ENCODE results near the gene SYT3.

The SYT3 gene

GRCh38 chr19:50649433-50650391 lies 10.0 kb upstream of the SYT3 start, which contains the start of gene C19orf81:
Gene C19orf81, plus strand, starts transcription at chr19:50649445. Its CDS starts 0 bp downstream, at chr19:50649445.
- H3K27ac ChIP-seq, result no peak within 1 kb of the TSS
- TF ChIP-seq CTCF (conservative IDR thresholded peaks at IDR 0.05; ENCODE audit: low read depth), result no peak
- DNase-seq (ENCODE audit: low spot score), result no peak
- CTCF ChIA-PET, result no interaction called here
- POLR2A ChIA-PET (ENCODE audit: low non-redundant PET), result no interaction called here

- no peak for DNase-seq (ENCODE audit: low spot score)
- POLR2A ChIA-PET (ENCODE audit: low non-redundant PET), result no interaction called here
- CTCF ChIA-PET, result no interaction called here
- no peak overlapping the region for H3K27ac ChIP-seq
- TF ChIP-seq CTCF (conservative IDR thresholded peaks at IDR 0.05; ENCODE audit: low read depth), result no peak
These were observed 9.0 kb upstream of the SYT3 start for GRCh38 chr19:50648659-50649058.

- H3K27ac ChIP-seq, result no peak overlapping the region
- CTCF ChIA-PET, result no interaction called here
- POLR2A ChIA-PET (ENCODE audit: low non-redundant PET), result no interaction called here
- TF ChIP-seq CTCF (conservative IDR thresholded peaks at IDR 0.05; ENCODE audit: low read depth), result no peak
- no peak for DNase-seq (ENCODE audit: low spot score)
These were observed 8.4 kb upstream of the SYT3 start for GRCh38 chr19:50647879-50648615.

- ChIA-PET POLR2A (ENCODE audit: low non-redundant PET) (no interaction called here), CTCF (no interaction called here)
- TF ChIP-seq CTCF (conservative IDR thresholded peaks at IDR 0.05; ENCODE audit: low read depth), result no peak
- DNase-seq (ENCODE audit: low spot score), result peak; percentile 64
- H3K27ac ChIP-seq, result no peak overlapping the region
These were observed 6.6 kb upstream of the SYT3 start for GRCh38 chr19:50646074-50646807.

GRCh38 chr19:50645107-50645506 lies 5.4 kb upstream of the SYT3 start:
- DNase-seq (ENCODE audit: low spot score), result no peak
- ChIA-PET CTCF (no interaction called here), POLR2A (ENCODE audit: low non-redundant PET) (no interaction called here)
- TF ChIP-seq CTCF (conservative IDR thresholded peaks at IDR 0.05; ENCODE audit: low read depth), result no peak
- no peak overlapping the region for H3K27ac ChIP-seq

- no peak overlapping the region for H3K27ac ChIP-seq
These were observed 4.7 kb upstream of the SYT3 start for GRCh38 chr19:50644315-50644915.

More at GRCh38 chr19:50644315-50644915, 4.7 kb upstream of the SYT3 start:
- POLR2A ChIA-PET (ENCODE audit: low non-redundant PET), result no interaction called here
- CTCF ChIA-PET, result interaction anchor here (0.6 kb wide), 1 partner anchor 167 kb away, joined by 4 read pairs; no protein-coding TSS in a partner anchor
- DNase-seq (ENCODE audit: low spot score), result no peak
- TF ChIP-seq CTCF (conservative IDR thresholded peaks at IDR 0.05; ENCODE audit: low read depth), result no peak

Data from RWPE1 (cell line).